KOPT-K1 (cell line): ENCODE data around the gene ZSWIM1.

Source experiments
- H3K27ac ChIP-seq: fragments of 200-600 bp; sonication (generic); 2 replicates; pipeline ENCODE4 v1.5.1; 2016; ENCODE audit warnings: antibody characterized with exemption, mild to moderate bottlenecking, low read depth, low read length; ENCODE audit not compliant: poor library complexity, severe bottlenecking
- H3K36me3 ChIP-seq: fragments of 200-600 bp; sonication (generic); 2 replicates; pipeline ENCODE4 v1.5.1; 2017; ENCODE audit warnings: antibody characterized with exemption, mild to moderate bottlenecking, low read length, moderate library complexity; ENCODE audit not compliant: insufficient read depth
- H3K9me3 ChIP-seq: fragments of 200-600 bp; sonication (generic); 2 replicates; pipeline ENCODE4 v1.5.1; 2017; ENCODE audit warnings: antibody characterized with exemption, low read length, mild to moderate bottlenecking; ENCODE audit not compliant: insufficient read depth, poor library complexity, severe bottlenecking

ZSWIM1 gene

GRCh38 chr20:45880988-45881788, at the start of gene ZSWIM1:
ZSWIM1 (plus strand) TSS chr20:45881227; CDS start chr20:45882593, 1,366 bp downstream.
- Histone ChIP-seq H3K27ac (peak within 1 kb of the TSS; percentile 90), H3K36me3 (peaks cover 41% of the 10 kb centered on the region), H3K9me3 (no peaks in the 10 kb centered on the region)

DNA sequence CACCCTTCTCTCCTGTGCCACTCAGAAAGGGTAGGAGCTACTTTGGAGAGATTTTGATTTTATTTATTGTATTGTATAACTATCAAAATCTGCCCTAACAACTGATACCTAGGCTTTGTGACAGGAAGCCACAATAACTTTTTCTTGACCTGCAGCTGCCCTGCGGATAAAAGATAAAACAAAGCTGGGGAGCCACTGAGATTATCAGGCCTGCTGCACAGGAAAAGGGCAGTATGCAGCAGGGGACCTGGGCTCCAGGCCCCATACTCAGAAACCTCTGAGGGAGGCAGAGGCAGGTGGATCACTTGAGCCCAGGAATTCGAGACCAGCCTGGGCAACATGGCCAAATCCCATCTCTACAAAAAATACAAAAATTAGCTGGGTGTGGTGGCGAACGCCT, 48.4 kb upstream of the ZSWIM1 start:
- H3K9me3 ChIP-seq: no peaks in the 10 kb centered on the region
- H3K27ac ChIP-seq: no peak overlapping the region
- H3K36me3 ChIP-seq: no peaks in the 10 kb centered on the region

GRCh38 chr20:45833030-45833882, 47.8 kb upstream of the ZSWIM1 start, which contains the start of gene SNX21:
SNX21 (plus strand) TSS chr20:45833799; CDS start chr20:45833920, 121 bp downstream.
- Histone ChIP-seq H3K36me3 (no peaks in the 10 kb centered on the region), H3K9me3 (no peaks in the 10 kb centered on the region), H3K27ac (no peak within 1 kb of the TSS)

DNA sequence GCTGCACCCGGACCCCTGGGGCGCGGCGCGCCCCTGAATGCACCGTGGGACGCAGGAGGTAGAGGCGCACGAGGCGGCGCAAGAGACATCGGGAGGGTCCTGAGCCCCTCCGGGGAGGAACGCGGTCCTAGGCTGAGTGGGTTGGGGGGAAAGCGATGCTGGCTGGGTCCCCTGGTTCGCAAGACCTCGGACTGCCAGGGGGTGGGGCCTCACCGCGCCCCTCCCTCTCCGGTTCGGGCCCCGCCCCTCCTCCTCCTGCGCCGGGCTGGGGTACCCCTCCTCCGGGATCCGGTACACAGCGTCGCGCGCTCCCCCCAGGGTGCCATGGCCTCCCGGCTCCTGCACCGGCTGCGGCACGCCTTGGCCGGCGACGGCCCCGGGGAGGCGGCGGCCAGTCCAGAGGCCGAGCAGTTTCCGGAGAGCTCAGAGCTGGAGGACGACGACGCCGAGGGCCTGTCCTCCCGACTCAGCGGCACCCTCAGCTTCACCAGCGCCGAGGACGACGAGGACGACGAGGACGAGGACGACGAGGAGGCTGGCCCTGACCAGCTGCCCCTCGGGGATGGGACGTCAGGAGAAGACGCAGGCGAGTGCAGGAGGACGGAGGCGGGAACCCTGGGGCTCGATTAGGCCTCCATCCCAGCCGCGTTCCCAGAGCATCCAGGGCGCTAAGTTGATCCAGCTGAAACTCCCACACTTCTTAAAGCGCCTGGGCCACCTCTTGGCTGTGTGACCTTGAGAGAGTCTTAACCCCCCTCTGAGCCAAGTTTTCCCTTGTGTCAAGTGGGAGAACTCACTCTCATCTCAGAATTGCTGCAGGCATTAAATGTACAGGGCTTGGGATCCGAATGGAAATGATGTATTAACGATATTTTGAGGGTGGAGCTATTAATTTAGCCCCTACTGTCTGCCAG, 46.9 kb upstream of the ZSWIM1 start:
- H3K9me3 ChIP-seq: no peaks in the 10 kb centered on the region
- no peaks in the 10 kb centered on the region for H3K36me3 ChIP-seq
- no peak overlapping the region for H3K27ac ChIP-seq

DNA sequence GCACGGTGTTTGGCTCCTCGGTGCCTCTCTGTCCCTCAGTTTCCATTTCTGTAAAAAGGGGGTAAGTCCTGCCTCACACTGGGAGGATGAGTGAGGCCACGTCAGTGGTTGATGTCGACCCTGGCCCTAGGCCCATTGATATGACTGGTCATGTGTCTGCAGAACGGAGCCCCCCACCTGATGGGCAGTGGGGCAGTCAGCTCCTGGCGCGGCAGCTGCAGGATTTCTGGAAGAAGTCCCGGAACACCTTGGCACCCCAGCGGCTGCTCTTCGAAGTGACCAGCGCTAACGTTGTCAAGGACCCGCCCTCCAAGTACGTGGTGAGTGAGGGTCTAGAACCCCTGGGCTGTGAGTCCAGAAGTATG, 46.2 kb upstream of the ZSWIM1 start:
- no peak overlapping the region for H3K27ac ChIP-seq
- H3K36me3 ChIP-seq: no peaks in the 10 kb centered on the region
- H3K9me3 ChIP-seq: no peaks in the 10 kb centered on the region

DNA sequence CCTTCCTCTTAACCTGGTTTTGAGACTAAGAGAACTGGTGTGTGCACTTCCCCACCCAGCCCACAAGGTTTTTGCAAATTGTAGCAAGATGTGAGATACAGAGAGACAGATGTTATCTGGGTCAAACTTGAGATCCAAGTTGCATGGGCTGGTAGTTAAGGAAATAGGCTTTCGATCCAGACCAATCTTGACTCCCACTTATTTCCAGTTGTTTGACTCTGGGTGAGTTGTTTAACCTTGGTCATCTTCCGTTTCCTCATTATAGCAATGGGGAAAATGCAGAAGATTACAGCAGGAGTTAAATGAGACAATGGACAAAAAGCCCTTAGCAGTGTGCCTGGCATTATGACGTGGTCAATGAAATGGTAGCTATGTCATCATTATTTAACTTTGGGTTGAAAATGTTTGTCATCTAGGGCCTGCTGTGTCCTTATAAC, 45.7 kb upstream of the ZSWIM1 start:
- Histone ChIP-seq H3K27ac (no peak overlapping the region), H3K9me3 (no peaks in the 10 kb centered on the region), H3K36me3 (no peaks in the 10 kb centered on the region)

- Histone ChIP-seq H3K27ac (no peak overlapping the region), H3K36me3 (no peaks in the 10 kb centered on the region), H3K9me3 (no peaks in the 10 kb centered on the region)
Measured at GRCh38 chr20:45835825-45836224, 45.2 kb upstream of the ZSWIM1 start.

GRCh38 chr20:45836841-45837240, 44.2 kb upstream of the ZSWIM1 start:
- Histone ChIP-seq H3K36me3 (peaks cover 5% of the 10 kb centered on the region; the same call in 1 of the 2 replicates), H3K27ac (no peak overlapping the region), H3K9me3 (no peaks in the 10 kb centered on the region)

GRCh38 chr20:45840700-45841198, 40.3 kb upstream of the ZSWIM1 start:
- H3K27ac ChIP-seq: no peak overlapping the region
- no peaks in the 10 kb centered on the region for H3K9me3 ChIP-seq
- H3K36me3 ChIP-seq: peaks cover 44% of the 10 kb centered on the region

GRCh38 chr20:45841407-45842129, 39.5 kb upstream of the ZSWIM1 start:
- Histone ChIP-seq H3K27ac (no peak overlapping the region), H3K36me3 (peaks cover 53% of the 10 kb centered on the region), H3K9me3 (no peaks in the 10 kb centered on the region)

- Histone ChIP-seq H3K27ac (no peak overlapping the region), H3K36me3 (peaks cover 58% of the 10 kb centered on the region), H3K9me3 (no peaks in the 10 kb centered on the region)
Measured at GRCh38 chr20:45842169-45842812, 38.7 kb upstream of the ZSWIM1 start.

DNA sequence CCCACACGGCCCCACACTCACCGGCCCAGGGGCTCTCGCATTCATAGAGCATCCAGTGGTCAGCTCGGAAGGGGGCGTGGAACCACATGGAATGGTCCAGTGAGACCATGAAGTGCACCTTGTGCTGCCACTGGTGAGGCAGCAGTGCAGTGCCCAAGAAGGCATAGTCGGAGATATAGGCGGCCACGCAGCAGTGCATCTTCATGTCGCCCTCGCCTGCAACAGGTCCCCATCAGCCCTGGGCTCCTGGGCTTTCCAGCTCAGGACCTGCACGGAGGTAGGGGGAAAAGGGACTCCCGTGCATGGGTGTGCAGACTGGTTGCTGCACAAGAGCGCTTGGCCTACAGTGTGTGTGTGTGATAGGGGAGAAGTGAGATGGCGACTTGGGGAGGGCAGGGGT, 37.5 kb upstream of the ZSWIM1 start:
- Histone ChIP-seq H3K36me3 (peaks cover 65% of the 10 kb centered on the region), H3K9me3 (no peaks in the 10 kb centered on the region), H3K27ac (no peak overlapping the region)

DNA sequence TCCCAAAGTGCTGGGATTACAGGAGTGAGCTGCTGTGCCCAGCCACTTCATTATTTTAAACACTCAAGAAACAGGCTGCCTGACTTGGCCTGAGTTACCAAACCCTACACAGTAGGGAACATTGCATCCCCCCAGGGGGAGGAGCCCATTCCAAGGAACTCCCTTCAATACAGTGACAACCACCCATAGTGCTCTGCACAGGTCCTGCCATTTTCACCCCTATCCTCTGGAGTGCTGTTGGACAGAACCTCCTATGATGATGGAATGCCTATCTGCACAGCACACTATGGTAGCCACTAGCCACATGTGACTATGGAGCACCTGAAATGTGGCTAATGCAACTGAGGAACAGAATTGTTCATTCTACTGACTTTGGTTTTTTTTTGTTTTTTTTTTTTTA, 35.6 kb upstream of the ZSWIM1 start:
- Histone ChIP-seq H3K36me3 (peaks cover 79% of the 10 kb centered on the region), H3K9me3 (no peaks in the 10 kb centered on the region), H3K27ac (no peak overlapping the region)

DNA sequence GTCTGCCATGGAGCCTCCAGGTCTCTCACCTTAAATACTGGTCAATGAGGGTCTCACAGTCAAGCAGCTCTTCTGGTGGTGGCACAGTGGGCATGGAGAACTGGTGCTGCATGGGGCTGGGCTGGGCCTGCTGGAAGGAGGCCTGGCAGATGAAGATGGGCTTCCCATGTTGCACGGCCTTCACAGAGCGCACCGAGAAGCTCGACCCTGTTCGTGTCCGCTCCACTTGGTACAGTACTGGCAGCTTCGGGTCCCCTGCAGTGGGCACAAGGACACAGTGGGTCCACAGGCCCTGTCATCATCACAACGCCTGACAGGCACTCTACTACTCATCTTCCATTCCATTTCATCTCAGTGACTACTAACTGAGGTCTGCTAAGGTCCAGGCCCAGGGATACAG, 32.6 kb upstream of the ZSWIM1 start:
- H3K36me3 ChIP-seq: peaks cover 84% of the 10 kb centered on the region
- H3K27ac ChIP-seq: no peak overlapping the region

More for the DNA sequence above, 32.6 kb upstream of the ZSWIM1 start:
- no peaks in the 10 kb centered on the region for H3K9me3 ChIP-seq
